Activated T-cell treated with anti-CD3 and anti-CD28 coated beads, Interleukin-2, amount 50 U/mL, for 4 hours (primary cell): ENCODE results near the gene GRK5. TPM values are rescaled to one million over a fixed set of nuclear protein-coding genes. Genes with fewer than 3 reads are reported as not detected.

Experiments used
- ATAC-seq, 2 donors: fragments of 200-7000 bp; cut with Tn5 transposase; one replicate each; pipeline ENCODE4 v1.10.0; 2021
- DNase-seq: peaks from one replicate; pipeline ENCODE4 v3.0.0-alpha.2; 2020
- H3K27me3 Mint-ChIP-seq: one replicate; pipeline ENCODE4 v1.8.0; 2021; ENCODE audit warnings: low read depth, mixed read lengths
- H3K36me3 Mint-ChIP-seq: one replicate; pipeline ENCODE4 v1.8.0; 2022; ENCODE audit warnings: mixed read lengths; ENCODE audit not compliant: insufficient read depth
- H3K4me1 Mint-ChIP-seq: one replicate; pipeline ENCODE4 v1.8.0; 2021; ENCODE audit warnings: low read depth, mixed read lengths
- H3K4me3 Mint-ChIP-seq: one replicate; pipeline ENCODE4 v1.8.0; 2021; ENCODE audit warnings: mild to moderate bottlenecking, moderate library complexity, mixed read lengths
- H3K9me3 Mint-ChIP-seq: one replicate; pipeline ENCODE4 v1.8.0; 2021; ENCODE audit warnings: mixed read lengths
- total RNA-seq, 3 donors: library from RNA; stranded (reverse); gene quantifications; one replicate each; pipeline ENCODE4 v1.2.1, GENCODE V29; 2021

Gene GRK5
- total RNA-seq, 3 donors from 2014 or later, result 14.0 to 15.6 (median 15.3) TPM

DNA sequence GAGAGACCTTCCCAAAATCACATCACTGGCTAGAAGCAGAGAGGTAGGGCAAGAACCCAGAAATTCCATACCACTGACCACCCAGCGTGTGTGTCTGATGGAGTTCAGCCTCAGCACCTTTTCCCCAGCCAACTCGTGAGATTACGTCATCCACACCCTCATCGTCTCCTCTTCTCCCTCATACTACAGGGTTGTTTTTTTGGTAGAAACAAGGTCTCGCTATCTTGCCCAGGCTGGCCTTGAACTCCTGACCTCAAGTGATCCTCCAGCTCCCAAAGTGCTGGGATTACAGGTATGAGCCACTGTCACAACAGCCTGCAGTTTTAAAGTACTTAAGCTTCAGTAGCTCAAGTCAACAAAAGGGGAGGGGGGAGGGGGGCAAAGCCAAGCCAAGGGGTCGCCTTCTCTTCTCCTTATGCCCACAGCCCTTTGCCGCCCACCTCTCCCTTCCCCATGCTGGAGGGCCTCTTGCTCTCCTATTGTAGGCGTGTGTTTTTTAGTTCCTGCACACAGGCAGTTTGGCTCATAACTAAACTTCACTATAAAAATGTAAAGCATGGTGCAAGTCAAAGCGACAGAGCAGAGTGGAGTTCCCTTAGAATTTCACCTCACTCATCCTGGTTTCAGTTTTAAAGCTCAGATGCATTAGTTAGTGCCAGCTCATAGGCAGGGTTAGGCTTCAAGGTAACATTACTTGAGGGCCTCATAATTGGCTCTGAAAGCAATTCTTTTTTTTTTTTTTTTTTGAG is 23.5 kb upstream of the GRK5 start:
- H3K36me3 Mint-ChIP-seq, result no peaks in the 10 kb centered on the region
- ATAC-seq, result peak; percentile 73 to 80
- H3K9me3 Mint-ChIP-seq, result no peaks in the 10 kb centered on the region
- H3K4me1 Mint-ChIP-seq, result peaks cover 16% of the 10 kb centered on the region
- H3K27me3 Mint-ChIP-seq, result no peaks in the 10 kb centered on the region
- no peak overlapping the region for H3K4me3 Mint-ChIP-seq
- no peak for DNase-seq

DNA sequence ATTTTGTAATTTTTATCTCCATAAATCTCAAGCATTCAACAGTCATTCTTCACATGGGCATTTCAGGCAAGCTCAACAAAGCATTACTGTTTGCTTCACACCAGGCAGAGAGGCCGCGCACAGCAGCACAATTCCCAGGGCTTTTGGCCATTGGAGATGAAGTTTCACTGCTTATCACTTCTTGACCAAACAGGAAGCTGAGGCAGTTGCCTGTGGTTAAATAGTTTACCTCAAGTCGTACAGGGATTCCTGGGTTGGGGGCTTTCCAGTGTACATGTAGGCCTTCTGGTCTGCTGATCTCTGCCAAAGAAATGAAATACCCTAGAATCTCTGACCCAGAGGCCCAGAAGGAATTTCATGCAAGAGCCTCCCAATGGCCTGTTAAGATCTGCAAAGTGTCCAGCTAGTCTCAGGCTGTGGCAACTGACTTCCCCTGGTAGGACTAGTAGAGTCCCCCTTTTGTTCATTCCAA is 17.5 kb upstream of the GRK5 start:
- no peak overlapping the region for H3K4me3 Mint-ChIP-seq
- DNase-seq, result no peak

DNA sequence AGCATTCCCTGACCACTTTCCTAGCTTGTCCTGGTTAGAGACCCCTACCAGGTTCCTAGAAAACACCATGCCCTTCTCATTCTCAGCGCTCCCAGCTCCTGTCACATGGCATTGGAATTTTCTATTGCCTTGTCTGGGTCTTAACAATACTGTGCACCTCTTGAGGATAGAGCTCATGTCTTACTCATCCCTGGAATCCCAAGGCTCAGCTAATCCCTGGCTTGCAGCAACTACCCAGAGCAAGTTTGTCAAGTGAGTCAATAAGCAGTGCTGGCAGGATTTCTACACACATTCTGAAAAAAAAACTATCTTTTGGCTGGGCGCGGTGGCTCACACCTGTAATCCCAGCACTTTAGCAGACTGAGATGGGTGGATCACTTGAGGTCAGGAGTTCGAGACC is 17.0 kb upstream of the GRK5 start:
- H3K36me3 Mint-ChIP-seq, result no peaks in the 10 kb centered on the region
- no peak overlapping the region for H3K4me3 Mint-ChIP-seq

More for the DNA sequence above, 17.5 kb upstream of the GRK5 start:
- Mint-ChIP-seq H3K36me3 (no peaks in the 10 kb centered on the region), H3K9me3 (no peaks in the 10 kb centered on the region), H3K27me3 (no peaks in the 10 kb centered on the region), H3K4me1 (peaks cover 16% of the 10 kb centered on the region)
- ATAC-seq, result no peak

DNA sequence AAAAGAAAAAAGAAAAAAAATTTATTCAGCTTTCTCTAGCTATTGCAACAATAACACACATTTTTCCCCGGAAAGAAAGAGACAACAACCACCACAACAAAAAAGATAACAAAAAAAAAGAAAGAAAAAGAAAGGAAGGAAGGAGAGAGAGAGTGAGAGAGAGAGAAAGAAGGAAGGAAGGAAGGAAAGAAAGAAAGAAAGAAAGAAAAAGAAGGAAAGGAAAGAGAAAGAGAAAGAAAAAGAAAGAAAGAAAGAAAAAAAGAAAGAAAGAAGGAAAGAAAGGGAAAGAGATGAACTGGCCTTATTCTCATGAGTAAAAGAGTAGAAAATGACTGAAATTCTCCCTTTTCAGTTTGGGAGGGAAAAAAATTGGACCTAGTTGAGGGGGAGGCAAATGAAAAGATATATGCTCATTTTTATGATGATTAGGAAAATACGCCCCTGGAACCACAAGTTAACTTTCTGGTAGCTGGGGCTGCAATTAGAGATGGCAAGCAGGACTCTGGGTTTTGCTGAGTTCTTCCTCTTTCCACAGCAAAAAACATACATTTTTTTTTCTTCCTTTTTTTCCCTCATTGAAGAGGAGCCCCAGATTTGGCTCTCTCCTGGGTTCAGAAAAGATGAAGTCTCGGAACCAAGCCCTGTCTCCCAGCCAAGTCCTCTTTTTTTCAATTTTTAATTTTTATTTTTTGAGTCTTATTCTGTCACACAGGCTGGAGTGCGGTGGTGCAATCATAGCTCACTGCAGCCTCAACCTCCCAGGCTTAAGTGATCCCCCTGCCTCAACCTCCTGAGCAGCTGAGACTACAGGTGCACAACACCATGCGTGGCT is 16.2 kb upstream of the GRK5 start:
- no peak for ATAC-seq
- no peaks in the 10 kb centered on the region for H3K36me3 Mint-ChIP-seq

More for the DNA sequence above, 17.0 kb upstream of the GRK5 start:
- no peaks in the 10 kb centered on the region for H3K27me3 Mint-ChIP-seq
- no peaks in the 10 kb centered on the region for H3K9me3 Mint-ChIP-seq
- peaks cover 16% of the 10 kb centered on the region for H3K4me1 Mint-ChIP-seq
- ATAC-seq, result no peak
- DNase-seq, result no peak

DNA sequence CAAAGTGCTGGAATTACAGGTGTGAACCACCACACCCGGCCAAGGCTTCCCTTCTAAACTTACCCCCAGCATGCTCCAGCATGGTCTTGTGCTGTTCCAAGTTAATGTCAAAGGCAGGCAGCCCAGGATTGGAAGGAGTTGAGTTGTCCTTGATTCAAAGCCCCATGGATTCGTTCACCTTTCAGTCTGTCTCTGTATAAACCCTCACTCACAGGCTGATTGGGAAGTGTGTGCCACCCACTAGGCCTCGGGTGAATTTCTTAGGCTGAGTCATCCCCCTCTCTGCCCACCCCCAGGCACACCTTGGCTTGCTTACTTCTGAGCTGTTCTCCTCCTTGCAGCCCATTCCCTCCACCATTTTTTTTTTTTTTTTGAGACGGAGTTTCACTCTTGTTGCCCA is 15.5 kb upstream of the GRK5 start:
- H3K36me3 Mint-ChIP-seq, result no peaks in the 10 kb centered on the region
- ATAC-seq (peak; percentile 91 to 92), DNase-seq (no peak)
- H3K4me3 Mint-ChIP-seq, result no peak overlapping the region
- H3K4me1 Mint-ChIP-seq, result peaks cover 16% of the 10 kb centered on the region
- no peaks in the 10 kb centered on the region for H3K27me3 Mint-ChIP-seq
- H3K9me3 Mint-ChIP-seq, result no peaks in the 10 kb centered on the region

More for the DNA sequence above, 16.2 kb upstream of the GRK5 start:
- Mint-ChIP-seq H3K4me1 (peaks cover 16% of the 10 kb centered on the region), H3K9me3 (no peaks in the 10 kb centered on the region), H3K4me3 (no peak overlapping the region), H3K27me3 (no peaks in the 10 kb centered on the region)
- no peak for DNase-seq

DNA sequence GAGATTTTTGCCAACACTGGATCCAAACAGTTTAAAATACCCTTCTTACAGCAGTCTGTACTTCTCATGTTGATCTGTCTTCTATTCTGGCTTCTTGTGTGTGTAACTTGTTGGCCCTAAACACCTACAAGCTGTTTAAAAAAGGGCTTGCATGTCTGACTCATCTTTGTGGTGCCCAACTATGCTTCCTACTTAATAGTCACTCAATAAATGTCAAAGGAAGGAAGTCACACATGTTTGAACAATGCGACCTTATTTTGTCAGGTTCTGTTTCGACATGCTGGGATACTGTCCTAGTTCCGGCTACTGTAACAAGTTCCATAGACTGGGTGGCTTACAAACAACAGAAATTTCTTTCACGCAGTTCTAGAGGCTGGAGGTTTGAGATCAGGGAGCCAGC is 9.4 kb upstream of the GRK5 start:
- peaks cover 18% of the 10 kb centered on the region for H3K4me1 Mint-ChIP-seq
- ATAC-seq (peak; percentile 66 to 81), DNase-seq (no peak)
- H3K4me3 Mint-ChIP-seq, result no peak overlapping the region
- H3K27me3 Mint-ChIP-seq, result no peaks in the 10 kb centered on the region
- H3K9me3 Mint-ChIP-seq, result no peaks in the 10 kb centered on the region
- no peaks in the 10 kb centered on the region for H3K36me3 Mint-ChIP-seq

DNA sequence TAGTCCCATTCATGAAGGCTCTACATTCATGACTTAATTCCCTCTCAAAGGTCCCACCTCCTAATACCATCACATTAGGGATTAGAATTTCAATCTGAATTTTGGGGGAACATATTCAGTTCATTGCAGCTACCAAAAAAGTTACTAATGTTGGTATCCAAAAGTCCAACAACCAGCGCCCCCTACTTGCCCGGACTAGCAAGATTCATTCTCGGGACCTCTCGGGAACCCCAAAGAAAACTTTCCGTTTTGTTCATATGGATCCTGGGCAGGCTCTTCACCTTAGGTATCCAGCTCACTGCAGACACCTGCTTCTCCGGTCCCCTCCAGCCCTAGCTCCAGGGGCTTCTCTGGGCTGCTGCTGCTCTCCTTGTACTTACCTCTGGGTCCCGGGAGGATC is 8.9 kb upstream of the GRK5 start:
- no peaks in the 10 kb centered on the region for H3K27me3 Mint-ChIP-seq
- DNase-seq, result no peak
- no peaks in the 10 kb centered on the region for H3K36me3 Mint-ChIP-seq
- no peak overlapping the region for H3K4me3 Mint-ChIP-seq
- no peak for ATAC-seq
- H3K9me3 Mint-ChIP-seq, result no peaks in the 10 kb centered on the region
- peaks cover 18% of the 10 kb centered on the region for H3K4me1 Mint-ChIP-seq

DNA sequence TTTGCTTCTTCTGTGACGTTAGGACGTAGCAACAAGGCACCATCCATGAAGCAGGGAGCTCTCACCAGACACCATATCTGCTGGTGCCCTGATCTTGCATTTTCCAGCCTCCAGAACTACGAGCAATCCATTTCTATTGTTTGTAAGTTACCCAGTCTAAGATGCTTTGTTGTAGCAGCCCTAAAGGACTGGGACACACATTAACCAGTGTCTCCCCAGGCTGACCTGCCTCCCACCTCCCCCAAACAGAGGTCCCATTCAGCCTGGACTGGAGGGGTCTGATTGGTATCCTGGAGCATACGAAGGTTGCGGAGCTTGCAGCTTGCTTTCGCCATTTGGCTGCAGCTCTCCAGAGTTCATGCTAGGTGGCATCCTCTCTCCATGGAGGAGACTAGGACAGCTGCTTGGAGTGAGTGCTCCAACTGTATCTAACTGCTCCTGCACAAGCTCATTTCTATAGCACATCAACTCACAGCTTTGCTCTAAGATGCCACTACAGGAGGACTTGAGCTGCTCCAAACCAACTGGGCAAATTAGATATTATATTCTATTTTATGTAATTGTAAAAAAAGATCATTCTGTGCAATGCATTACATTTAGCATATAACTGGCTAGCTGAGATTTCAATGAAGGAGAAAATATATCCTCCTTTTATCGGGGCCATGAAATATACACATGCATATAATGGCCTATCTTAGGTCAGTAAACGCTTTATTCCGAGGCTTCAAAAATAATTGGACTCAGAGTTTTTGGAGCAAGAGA is 8.0 kb upstream of the GRK5 start:
- Mint-ChIP-seq H3K4me3 (no peak overlapping the region), H3K4me1 (peaks cover 18% of the 10 kb centered on the region), H3K27me3 (no peaks in the 10 kb centered on the region), H3K9me3 (no peaks in the 10 kb centered on the region), H3K36me3 (no peaks in the 10 kb centered on the region)
- DNase-seq, result peak; percentile 33
- ATAC-seq, result peak; percentile 70 to 77

DNA sequence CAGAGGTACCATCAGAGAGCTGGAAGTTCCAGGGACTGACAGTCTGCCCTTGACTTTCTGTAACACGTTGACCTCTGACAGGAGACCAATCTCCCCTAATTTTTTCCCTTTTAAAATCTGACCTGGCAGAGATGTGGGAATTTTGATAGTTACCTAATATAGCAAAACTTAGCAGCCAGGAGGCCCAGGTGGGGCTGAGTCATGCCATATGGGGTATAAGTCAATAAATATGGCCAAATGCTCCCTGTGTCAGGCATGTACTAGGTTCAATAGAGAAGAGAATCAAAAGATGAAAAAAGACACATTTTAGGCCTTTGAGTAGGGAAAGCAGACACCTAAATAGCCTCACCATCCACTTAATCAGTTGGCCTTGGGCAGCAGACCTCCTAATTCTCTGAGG is 6.1 kb upstream of the GRK5 start:
- H3K4me3 Mint-ChIP-seq, result no peak overlapping the region

DNA sequence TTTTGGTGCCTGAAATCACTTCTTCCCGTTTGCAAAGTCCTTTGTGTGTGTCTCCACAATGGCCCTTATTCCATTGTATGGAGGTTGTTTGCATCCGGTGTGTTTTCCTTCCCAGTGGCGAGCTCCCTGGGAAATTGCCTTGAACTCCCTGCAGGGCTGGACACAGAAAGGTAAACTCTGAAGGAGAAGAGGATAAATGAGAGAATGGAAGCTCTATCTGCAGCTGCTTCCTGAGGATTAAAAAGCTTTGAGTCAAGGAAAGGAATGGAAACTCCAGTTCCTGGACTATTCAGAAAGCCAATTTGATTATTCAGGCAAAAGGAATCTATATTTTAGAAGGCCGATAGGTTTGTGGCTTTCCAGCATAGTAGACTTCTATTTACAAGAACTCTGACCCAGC is 4.4 kb upstream of the GRK5 start:
- Mint-ChIP-seq H3K9me3 (no peaks in the 10 kb centered on the region), H3K36me3 (no peaks in the 10 kb centered on the region), H3K27me3 (no peaks in the 10 kb centered on the region), H3K4me1 (peaks cover 22% of the 10 kb centered on the region), H3K4me3 (no peak overlapping the region)
- ATAC-seq (no peak), DNase-seq (no peak)

More for the DNA sequence above, 6.1 kb upstream of the GRK5 start:
- Mint-ChIP-seq H3K9me3 (no peaks in the 10 kb centered on the region), H3K27me3 (no peaks in the 10 kb centered on the region), H3K4me1 (peaks cover 23% of the 10 kb centered on the region), H3K36me3 (no peaks in the 10 kb centered on the region)
- ATAC-seq (no peak), DNase-seq (no peak)

DNA sequence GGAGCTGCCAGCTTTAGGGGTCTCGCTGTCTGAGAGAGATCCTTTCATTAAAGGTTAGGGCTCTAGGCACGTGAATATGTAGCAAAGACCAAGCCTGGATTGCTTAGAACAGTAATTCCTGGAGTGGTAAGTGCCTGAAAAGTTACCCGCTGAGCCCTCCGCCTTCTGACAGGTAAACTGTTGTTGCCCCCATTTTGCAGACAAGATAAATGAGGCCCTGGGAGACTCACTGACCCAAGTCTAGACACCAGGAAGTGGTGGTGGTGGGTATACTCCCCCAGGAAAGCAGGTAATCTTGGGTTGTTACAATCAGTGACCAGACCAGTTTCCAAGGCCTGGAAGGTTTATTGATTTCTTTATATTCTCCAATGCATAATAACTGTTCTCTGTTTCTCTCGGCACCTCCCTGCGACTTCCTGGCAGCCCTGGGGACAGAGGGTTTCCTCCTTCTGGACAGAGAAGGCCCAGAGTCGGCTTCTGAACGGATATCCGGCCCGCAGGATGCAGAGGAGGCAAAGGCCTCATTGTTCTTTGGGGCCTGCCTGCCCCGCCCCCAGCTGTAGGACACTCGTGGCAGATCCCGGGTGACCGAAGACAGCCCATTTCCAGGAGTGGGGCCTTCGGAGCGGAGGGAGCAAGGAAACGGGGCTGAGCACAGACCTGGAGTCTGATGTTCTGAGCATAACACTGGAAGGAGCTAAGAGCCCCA is 1.3 kb upstream of the GRK5 start:
- ATAC-seq (no peak), DNase-seq (peak; percentile 15)
- Mint-ChIP-seq H3K9me3 (no peaks in the 10 kb centered on the region), H3K27me3 (no peaks in the 10 kb centered on the region), H3K4me3 (peak overlapping the region; percentile 90), H3K36me3 (no peaks in the 10 kb centered on the region), H3K4me1 (peaks cover 34% of the 10 kb centered on the region)

DNA sequence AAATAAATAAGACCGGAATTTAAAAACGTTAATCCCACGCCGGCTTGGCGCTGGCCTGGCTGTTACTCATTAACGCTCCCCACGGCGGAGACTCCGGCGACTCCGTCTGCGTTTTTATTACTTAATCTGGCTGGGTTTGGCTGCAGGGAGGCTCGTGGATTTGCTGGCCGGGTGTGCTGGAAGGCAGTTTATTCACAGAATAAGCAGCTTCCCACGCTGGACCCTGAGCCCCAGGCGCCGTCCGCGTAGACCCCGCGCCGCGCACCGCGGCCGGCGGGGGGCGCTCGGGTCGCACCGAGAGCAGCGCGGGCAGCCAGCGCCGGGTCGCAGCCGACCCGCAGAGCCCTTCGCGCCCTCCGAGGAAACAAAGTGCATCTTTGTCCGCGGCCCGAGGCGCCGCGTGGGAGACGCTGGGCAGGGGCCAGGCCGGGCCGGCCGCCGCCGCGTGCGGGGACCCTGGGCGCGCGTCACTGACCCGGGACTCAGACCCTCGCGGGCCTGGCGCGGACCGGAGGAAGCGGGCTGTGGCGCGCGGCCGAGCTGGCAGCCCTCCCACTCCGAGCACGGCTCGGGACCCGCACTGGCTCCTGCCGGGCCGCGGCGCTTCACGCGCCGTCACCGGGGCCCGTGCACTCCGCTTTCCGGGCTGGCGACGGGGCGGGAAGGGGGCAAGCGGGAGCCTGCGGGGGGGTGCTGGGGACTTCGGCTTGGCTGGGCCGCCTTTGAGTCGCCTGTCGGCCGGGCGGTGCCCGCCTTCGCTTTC is 587 bp upstream of the GRK5 start:
- DNase-seq (peak; percentile 70), ATAC-seq (peak; percentile 69 to 71)
- peak overlapping the region; percentile 90 for H3K4me3 Mint-ChIP-seq
- H3K27me3 Mint-ChIP-seq, result no peaks in the 10 kb centered on the region
- peaks cover 42% of the 10 kb centered on the region for H3K4me1 Mint-ChIP-seq
- no peaks in the 10 kb centered on the region for H3K36me3 Mint-ChIP-seq
- no peaks in the 10 kb centered on the region for H3K9me3 Mint-ChIP-seq
